ENCODE results near the gene ZNF682. TPM values are rescaled to one million over a fixed set of nuclear protein-coding genes. Genes with fewer than 3 reads are reported as not detected.
"Not testable (repeated sequence)": the region's sequence is repeated elsewhere in the genome, so short reads cannot be mapped to it uniquely, and the experiment has no call there.

The ZNF682 gene
- total and polyA plus RNA-seq, 9 of the 15 experiments (the other 6 are each of a cell fraction or from before 2014, with no cell fraction given), result 0.06 to 0.43 (median 0.25) TPM; not detected in 3

GRCh38 chr19:20070691-20071090 is 31.4 kb upstream of the ZNF682 start:
- ATAC-seq, result no peak
- Histone ChIP-seq H3K4me2 (ENCODE audit: insufficient read depth, low read length) (no peak overlapping the region), H3K27ac (ENCODE audit: extremely low read depth, low read depth, low read length) (no peak overlapping the region), H3K4me3 (no peak overlapping the region), H3K27me3 (ENCODE audit: control insufficient read depth in 2 of 2, insufficient read depth in 2 of 2, low read length in 2 of 2) (no peaks in the 10 kb centered on the region), H3K79me2 (ENCODE audit: control insufficient read depth, insufficient read depth, low read length) (no peaks in the 10 kb centered on the region), H4K20me1 (replicated peaks; ENCODE audit: control insufficient read depth, insufficient read depth, low read length) (no peaks in the 10 kb centered on the region), H3K36me3 (ENCODE audit: control insufficient read depth, insufficient read depth, low read length) (no peaks in the 10 kb centered on the region), H3K9ac (ENCODE audit: insufficient read depth in 1 of 2, low read depth in 2 of 2, low read length in 2 of 2) (no peak overlapping the region), H3K4me1 (replicated peaks in 1 of 2; ENCODE audit: control insufficient read depth in 2 of 2, insufficient read depth in 2 of 2, low read length in 2 of 2) (no peaks in the 10 kb centered on the region), H3K9me3 (replicated peaks; ENCODE audit: control insufficient read depth, insufficient read depth, low read depth, low read length) (no peaks in the 10 kb centered on the region), H2AFZ (ENCODE audit: low read depth, low read length) (no peak overlapping the region), H3K9me1 (ENCODE audit: control insufficient read depth, insufficient read depth, low read length) (no peaks in the 10 kb centered on the region)
- BruUV-seq (replicated peaks), result no TSS peak
- intact Hi-C loops (cut with micrococcal nuclease), result no loop called here
- in situ Hi-C loops (cut with MboI), result no loop called here
- WGBS (ENCODE audit: insufficient coverage, low coverage, missing lambda C conversion rate), result 5% methylated on average over 2 of the region's 2 CpGs
- DNase-seq (ENCODE audit: extremely low read depth in 1 of 4, low spot score in 3 of 4), result no peak
- ChIA-PET CTCF (ENCODE audit: low intra/inter-chr PET ratio) (no interaction called here), POLR2A (no interaction called here)
- TF ChIP-seq RAD21 (CRISPR knock-in tag; conservative IDR thresholded peaks at IDR 0.05 in 1 of 2, IDR thresholded peaks at IDR 0.05 in 1 of 2) (no peak), SUPT5H (IDR thresholded peaks at IDR 0.05) (no peak)
- no peak for FAIRE-seq

GRCh38 chr19:20068559-20068958 is 29.3 kb upstream of the ZNF682 start:
- CTCF ChIA-PET (ENCODE audit: low intra/inter-chr PET ratio); H3K4me3 ChIP-seq; H2AFZ ChIP-seq (ENCODE audit: low read depth, low read length); H4K20me1 ChIP-seq (replicated peaks; ENCODE audit: control insufficient read depth, insufficient read depth, low read length); H3K9me3 ChIP-seq (replicated peaks; ENCODE audit: control insufficient read depth, insufficient read depth, low read depth, low read length); H3K27ac ChIP-seq (ENCODE audit: extremely low read depth, low read depth, low read length); intact Hi-C loops (cut with micrococcal nuclease); H3K27me3 ChIP-seq (ENCODE audit: control insufficient read depth in 2 of 2, insufficient read depth in 2 of 2, low read length in 2 of 2); ATAC-seq; H3K4me2 ChIP-seq (ENCODE audit: insufficient read depth, low read length); H3K9ac ChIP-seq (ENCODE audit: insufficient read depth in 1 of 2, low read depth in 2 of 2, low read length in 2 of 2); H3K9me1 ChIP-seq (ENCODE audit: control insufficient read depth, insufficient read depth, low read length); H3K79me2 ChIP-seq (ENCODE audit: control insufficient read depth, insufficient read depth, low read length); DNase-seq (ENCODE audit: extremely low read depth in 1 of 4, low spot score in 3 of 4); H3K36me3 ChIP-seq (ENCODE audit: control insufficient read depth, insufficient read depth, low read length); BruUV-seq (replicated peaks); H3K4me1 ChIP-seq (replicated peaks in 1 of 2; ENCODE audit: control insufficient read depth in 2 of 2, insufficient read depth in 2 of 2, low read length in 2 of 2); FAIRE-seq; POLR2A ChIA-PET; in situ Hi-C loops (cut with MboI): not testable (repeated sequence)
- WGBS (ENCODE audit: insufficient coverage, low coverage, missing lambda C conversion rate), result 2% methylated on average over 6 of the region's 7 CpGs

Data from K562 (cell line).